Stimulated activated effector memory CD8-positive, alpha-beta T cell treated with anti-CD3 and anti-CD28 coated beads, Interleukin-12 subunit alpha, Interleukin-12 subunit beta, amount 100 ng/mL, for 72 hours (primary cell): ENCODE results near the gene PCBP3.
"Not testable (repeated sequence)": the region's sequence is repeated elsewhere in the genome, so short reads cannot be mapped to it uniquely, and the experiment has no call there.

Experiments used
- ATAC-seq: fragments of 150-1000 bp; cut with Tn5 transposase; 2 replicates; pipeline ENCODE4 v1.10.0; 2021
- DNase-seq, 2 donors: peaks; one replicate each; pipeline ENCODE4 v3.0.0; 2021 to 2022; ENCODE audit warnings: low spot score in 2 of 2
- H3K27ac Mint-ChIP-seq: one replicate; pipeline ENCODE4 v1.8.0; 2022; ENCODE audit warnings: mild to moderate bottlenecking, mixed read lengths
- H3K36me3 Mint-ChIP-seq: one replicate; pipeline ENCODE4 v1.8.0; 2022; ENCODE audit warnings: mild to moderate bottlenecking, mixed read lengths
- H3K4me1 Mint-ChIP-seq: one replicate; pipeline ENCODE4 v1.8.0; 2022; ENCODE audit warnings: mixed read lengths
- H3K4me3 Mint-ChIP-seq: one replicate; pipeline ENCODE4 v1.8.0; 2022; ENCODE audit warnings: mild to moderate bottlenecking, mixed read lengths
- H3K9me3 Mint-ChIP-seq: one replicate; pipeline ENCODE4 v1.8.0; 2022; ENCODE audit warnings: mixed read lengths

Gene PCBP3

DNA sequence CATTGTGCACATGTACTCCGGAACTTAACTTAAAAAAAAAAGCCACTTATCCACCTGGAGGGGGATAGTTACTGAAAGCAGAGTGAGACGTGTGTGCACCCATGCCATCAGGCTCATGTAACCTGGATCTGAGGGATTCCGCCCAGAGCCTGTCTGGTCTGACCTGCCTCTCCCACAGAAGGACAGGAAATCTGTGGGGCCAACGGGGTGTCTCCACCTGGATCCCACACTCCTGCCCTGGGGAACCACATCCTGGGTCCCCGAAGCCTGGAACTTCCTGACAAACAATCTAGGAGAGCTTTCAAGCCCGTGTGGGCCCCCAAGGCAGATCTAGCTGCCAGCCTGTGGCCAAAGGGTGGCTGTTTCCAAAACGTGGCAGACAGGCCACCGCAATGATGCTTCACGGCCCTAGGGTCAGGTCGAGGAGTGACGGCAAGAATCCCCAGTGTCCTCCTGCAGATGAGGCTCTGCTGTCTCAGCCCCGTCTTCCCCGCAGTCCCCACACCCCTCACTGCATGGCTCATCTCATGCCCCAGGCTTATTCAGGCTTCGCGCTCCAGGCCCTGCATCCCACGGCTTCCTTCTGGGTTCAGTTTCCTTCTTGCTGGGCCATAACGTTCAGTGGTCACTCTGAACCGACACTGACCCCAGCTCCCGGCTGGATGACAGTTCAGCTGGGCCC lies 21.0 kb upstream of the PCBP3 start:
- DNase-seq (no peak), ATAC-seq (no peak)
- no peak overlapping the region for H3K4me3 Mint-ChIP-seq
- H3K4me1 Mint-ChIP-seq = no peaks in the 10 kb centered on the region
- H3K9me3 Mint-ChIP-seq = no peaks in the 10 kb centered on the region
- H3K27ac Mint-ChIP-seq = no peak overlapping the region
- H3K36me3 Mint-ChIP-seq = no peaks in the 10 kb centered on the region

DNA sequence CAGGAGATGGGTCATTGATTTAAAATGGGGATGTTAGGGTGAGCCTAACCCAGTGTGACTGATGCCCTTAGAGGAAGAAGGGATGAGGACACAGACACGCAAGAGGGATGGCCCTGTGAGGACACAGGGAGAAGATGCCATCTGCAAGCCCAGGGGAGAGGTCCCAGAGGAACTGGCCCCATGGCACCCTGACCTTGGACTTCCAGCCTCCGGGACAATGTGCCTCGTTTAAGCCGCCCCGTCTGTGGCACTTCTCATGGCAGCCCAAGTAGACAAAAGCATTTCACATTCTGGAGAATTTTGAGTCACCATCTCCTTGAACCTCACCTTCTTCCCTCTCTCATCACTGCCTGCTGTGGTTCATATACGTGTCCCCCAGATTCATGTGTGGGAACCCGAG lies 20.1 kb upstream of the PCBP3 start:
- H3K9me3 Mint-ChIP-seq = no peaks in the 10 kb centered on the region
- H3K4me3 Mint-ChIP-seq = no peak overlapping the region
- DNase-seq = no peak
- no peak for ATAC-seq
- H3K4me1 Mint-ChIP-seq = no peaks in the 10 kb centered on the region
- H3K36me3 Mint-ChIP-seq = no peaks in the 10 kb centered on the region
- H3K27ac Mint-ChIP-seq = no peak overlapping the region

GRCh38 chr21:45626127-45626526 lies 17.4 kb upstream of the PCBP3 start:
- not testable (repeated sequence) for H3K27ac Mint-ChIP-seq, DNase-seq, H3K4me3 Mint-ChIP-seq, H3K4me1 Mint-ChIP-seq, ATAC-seq, H3K9me3 Mint-ChIP-seq, H3K36me3 Mint-ChIP-seq

DNA sequence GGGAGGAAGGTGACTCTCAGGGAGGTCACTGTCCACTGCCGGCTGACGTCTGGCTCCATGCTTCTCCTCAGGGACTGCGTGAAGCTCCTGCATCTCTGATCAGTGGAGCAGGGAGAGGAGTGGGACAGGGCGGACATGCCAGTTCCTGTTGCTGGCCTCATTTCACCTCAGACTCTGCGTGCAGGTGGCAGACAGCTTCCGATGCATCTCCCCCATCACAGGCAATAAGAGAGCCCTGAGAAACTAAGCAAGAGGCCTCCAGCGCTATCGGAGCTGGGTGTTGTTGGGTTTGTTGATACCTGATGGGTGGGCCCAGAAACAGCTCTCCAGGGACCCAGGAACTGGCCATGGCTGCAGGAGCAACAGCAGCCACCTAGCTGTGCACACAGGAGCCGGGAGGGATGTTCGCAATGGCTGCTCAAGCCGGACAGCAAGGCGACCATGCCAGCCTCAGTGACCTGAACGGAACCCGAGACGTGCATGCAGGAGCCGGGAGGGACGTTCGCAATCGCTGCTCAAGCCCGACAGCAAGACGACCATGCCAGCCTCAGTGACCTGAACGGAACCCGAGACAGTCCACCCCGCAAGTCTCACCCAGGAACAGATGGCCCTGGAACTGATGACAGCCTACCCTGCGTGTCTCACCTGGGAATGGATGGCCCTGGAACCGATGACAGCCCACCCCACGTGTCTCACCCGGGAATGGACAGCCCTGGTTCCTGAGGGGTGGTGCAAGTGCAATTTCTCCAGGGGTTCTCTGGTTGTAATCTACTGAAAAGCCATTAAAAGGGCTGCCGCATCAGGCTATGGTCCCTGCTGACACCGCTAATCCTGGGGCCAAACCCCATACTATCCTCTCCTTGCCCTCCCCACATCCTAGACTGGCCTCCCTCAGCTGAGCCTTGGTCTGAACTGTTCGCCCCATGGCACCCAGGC lies 14.2 kb upstream of the PCBP3 start:
- no peaks in the 10 kb centered on the region for H3K36me3 Mint-ChIP-seq
- no peak overlapping the region for H3K4me3 Mint-ChIP-seq
- no peaks in the 10 kb centered on the region for H3K4me1 Mint-ChIP-seq
- DNase-seq (no peak), ATAC-seq (peak; percentile 11)
- no peak overlapping the region for H3K27ac Mint-ChIP-seq
- no peaks in the 10 kb centered on the region for H3K9me3 Mint-ChIP-seq

DNA sequence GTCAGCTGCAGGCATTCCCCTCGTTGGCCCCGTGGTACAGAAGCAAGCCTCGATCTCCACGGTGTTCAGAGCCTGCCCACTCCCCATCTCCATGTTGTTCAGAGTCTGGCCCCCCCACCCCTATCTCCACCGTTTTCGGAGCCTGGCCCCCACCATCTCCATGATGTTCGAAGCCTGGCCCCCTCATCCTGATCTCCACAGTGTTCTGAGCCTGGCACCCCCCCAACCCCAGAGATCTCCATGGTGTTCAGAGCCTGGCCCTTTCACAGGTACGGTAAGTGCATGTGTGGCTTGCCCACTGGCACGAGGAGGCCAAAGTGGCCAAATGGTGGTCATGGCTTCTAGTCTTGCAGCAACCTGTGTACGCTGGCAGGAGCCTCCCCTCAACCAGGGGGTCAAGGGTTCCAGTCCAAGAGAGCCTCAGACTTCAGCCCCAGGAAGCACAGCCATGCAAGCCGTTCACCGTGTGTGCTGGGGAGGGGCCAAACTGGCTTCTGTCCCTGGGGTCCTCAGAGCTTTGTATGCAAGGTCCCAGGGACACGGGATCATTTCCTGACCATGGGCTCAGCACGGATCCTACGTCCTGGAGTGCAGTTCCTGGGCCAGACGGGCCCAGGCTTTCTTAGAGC lies 13.3 kb upstream of the PCBP3 start:
- DNase-seq (peak in 1 of 2 donors; percentile 0), ATAC-seq (peak; percentile 11)
- H3K27ac Mint-ChIP-seq = no peak overlapping the region
- no peaks in the 10 kb centered on the region for H3K36me3 Mint-ChIP-seq
- H3K4me1 Mint-ChIP-seq = no peaks in the 10 kb centered on the region
- no peaks in the 10 kb centered on the region for H3K9me3 Mint-ChIP-seq
- H3K4me3 Mint-ChIP-seq = no peak overlapping the region

DNA sequence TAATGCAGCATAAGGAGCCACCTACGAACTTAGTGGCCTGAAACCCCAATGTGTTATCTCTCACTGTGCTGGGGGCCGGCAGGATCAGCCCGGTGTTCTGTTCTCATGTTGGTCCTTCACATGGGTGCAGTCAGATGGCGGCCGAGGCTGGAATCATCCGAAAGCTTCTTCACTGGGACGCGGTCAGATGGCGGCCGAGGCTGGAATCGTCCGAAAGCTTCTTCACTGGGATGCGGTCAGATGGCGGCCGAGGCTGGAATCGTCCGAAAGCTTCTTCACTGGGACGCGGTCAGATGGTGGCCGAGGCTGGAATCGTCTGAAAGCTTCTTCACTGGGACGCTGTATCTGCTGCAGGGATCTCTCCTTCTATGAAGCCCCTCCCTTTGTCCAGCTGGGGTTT lies 12.6 kb upstream of the PCBP3 start:
- ATAC-seq = no peak
- Mint-ChIP-seq H3K4me1 (no peaks in the 10 kb centered on the region), H3K27ac (no peak overlapping the region)

DNA sequence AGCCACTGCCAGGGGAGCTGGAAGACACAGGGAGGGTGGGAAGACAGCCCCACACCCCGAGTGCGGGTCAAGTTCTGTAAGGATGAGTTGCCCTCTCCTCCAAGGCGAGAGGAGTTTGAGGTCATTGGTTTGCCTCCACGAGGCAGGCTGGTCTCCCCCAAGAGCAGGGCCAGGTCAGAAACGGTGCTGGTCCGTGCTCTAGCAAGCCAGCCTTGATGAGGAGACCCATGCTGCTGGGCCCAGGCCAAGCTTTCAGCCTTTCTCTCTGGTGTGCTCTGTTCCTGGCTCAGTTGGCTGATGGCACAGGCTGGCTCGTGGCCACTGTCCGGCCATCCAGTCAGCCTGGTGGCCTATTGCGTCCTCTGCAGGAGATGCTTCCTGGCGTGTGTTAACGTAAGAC lies 12.0 kb upstream of the PCBP3 start:
- no peaks in the 10 kb centered on the region for H3K4me1 Mint-ChIP-seq
- no peak overlapping the region for H3K4me3 Mint-ChIP-seq
- no peak overlapping the region for H3K27ac Mint-ChIP-seq
- ATAC-seq (no peak), DNase-seq (no peak)
- H3K36me3 Mint-ChIP-seq = no peaks in the 10 kb centered on the region
- H3K9me3 Mint-ChIP-seq = no peaks in the 10 kb centered on the region

More for the DNA sequence above, 12.6 kb upstream of the PCBP3 start:
- Mint-ChIP-seq H3K36me3 (no peaks in the 10 kb centered on the region), H3K4me3 (no peak overlapping the region), H3K9me3 (no peaks in the 10 kb centered on the region)
- DNase-seq = peak in 1 of 2 donors; percentile 0

DNA sequence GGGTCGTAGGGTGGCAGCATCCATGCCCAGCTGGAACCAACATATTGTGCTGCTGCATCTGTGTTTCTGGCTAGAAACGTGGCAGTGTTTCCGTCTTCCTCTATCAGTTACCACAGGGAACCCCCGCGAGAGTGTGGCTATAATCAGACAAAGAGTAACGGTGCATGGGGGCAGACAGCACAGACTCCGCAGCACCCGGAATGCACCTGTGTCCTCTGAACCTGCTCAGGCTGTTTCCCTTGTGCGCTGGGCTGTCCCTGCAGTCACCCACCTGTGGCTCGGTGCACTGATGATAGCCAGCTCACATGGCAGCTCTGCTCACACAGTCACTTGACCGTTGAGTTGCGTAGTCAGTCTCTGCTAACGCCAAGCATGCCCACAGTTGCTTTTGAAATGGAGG lies 11.4 kb upstream of the PCBP3 start:
- Mint-ChIP-seq H3K27ac (no peak overlapping the region), H3K9me3 (no peaks in the 10 kb centered on the region), H3K4me3 (no peak overlapping the region), H3K36me3 (no peaks in the 10 kb centered on the region), H3K4me1 (no peaks in the 10 kb centered on the region)
- no peak for DNase-seq
- ATAC-seq = no peak

- H3K36me3 Mint-ChIP-seq = no peaks in the 10 kb centered on the region
- ATAC-seq (no peak), DNase-seq (no peak)
- H3K27ac Mint-ChIP-seq = no peak overlapping the region
- H3K4me3 Mint-ChIP-seq = no peak overlapping the region
- H3K9me3 Mint-ChIP-seq = no peaks in the 10 kb centered on the region
- no peaks in the 10 kb centered on the region for H3K4me1 Mint-ChIP-seq
These were observed 10.8 kb upstream of the PCBP3 start for GRCh38 chr21:45632637-45633251.

DNA sequence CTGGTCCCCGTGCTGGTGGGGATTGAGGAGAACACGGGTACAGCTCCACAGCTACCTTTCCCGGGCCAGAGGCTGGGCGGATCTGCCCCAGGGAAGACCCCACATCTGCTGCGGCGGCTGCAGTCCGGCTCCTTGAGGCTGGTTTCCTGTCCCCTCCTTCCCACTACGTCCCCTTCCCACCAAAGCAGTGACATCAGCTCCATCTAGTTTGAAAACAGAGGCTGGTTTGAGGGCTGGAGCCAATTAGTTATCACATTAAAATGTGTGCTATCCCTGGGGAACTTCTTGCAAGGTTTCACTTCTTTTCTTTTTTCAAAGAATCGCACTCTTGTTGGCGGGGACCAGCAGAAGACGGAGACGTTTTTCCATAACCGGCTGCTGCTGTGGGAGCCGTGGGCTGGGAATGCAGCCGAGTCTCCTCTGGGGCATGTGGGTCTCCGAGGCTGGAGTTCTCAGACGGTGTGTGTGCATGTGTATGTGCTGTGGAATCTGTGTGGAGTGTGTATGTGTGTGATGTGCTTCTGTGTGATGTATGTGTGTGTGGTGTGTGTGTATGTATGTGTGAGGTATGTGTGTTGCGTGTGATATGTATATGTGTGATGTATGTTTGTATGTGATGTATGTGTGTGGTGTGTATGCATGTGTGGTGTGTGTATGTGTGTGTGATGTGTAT lies 8.9 kb upstream of the PCBP3 start:
- ATAC-seq (no peak), DNase-seq (no peak)
- H3K4me1 Mint-ChIP-seq = no peaks in the 10 kb centered on the region
- no peaks in the 10 kb centered on the region for H3K9me3 Mint-ChIP-seq
- H3K36me3 Mint-ChIP-seq = no peaks in the 10 kb centered on the region
- no peak overlapping the region for H3K27ac Mint-ChIP-seq
- H3K4me3 Mint-ChIP-seq = no peak overlapping the region

- no peak for ATAC-seq
- H3K4me3 Mint-ChIP-seq = no peak overlapping the region
- H3K9me3 Mint-ChIP-seq = no peaks in the 10 kb centered on the region
- H3K4me1 Mint-ChIP-seq = no peaks in the 10 kb centered on the region
- no peak overlapping the region for H3K27ac Mint-ChIP-seq
- peak in 1 of 2 donors; percentile 7 for DNase-seq
- no peaks in the 10 kb centered on the region for H3K36me3 Mint-ChIP-seq
These were observed 8.0 kb upstream of the PCBP3 start for GRCh38 chr21:45635271-45636151.

GRCh38 chr21:45636459-45636858 lies 7.1 kb upstream of the PCBP3 start:
- Mint-ChIP-seq H3K27ac (no peak overlapping the region), H3K36me3 (no peaks in the 10 kb centered on the region), H3K4me1 (no peaks in the 10 kb centered on the region), H3K9me3 (no peaks in the 10 kb centered on the region), H3K4me3 (no peak overlapping the region)
- DNase-seq (no peak), ATAC-seq (no peak)

- H3K4me3 Mint-ChIP-seq = no peak overlapping the region
- H3K4me1 Mint-ChIP-seq = no peaks in the 10 kb centered on the region
- no peak overlapping the region for H3K27ac Mint-ChIP-seq
- H3K9me3 Mint-ChIP-seq = no peaks in the 10 kb centered on the region
- DNase-seq = peak in 1 of 2 donors; percentile 45
- H3K36me3 Mint-ChIP-seq = no peaks in the 10 kb centered on the region
- ATAC-seq = no peak
These were observed 6.4 kb upstream of the PCBP3 start for GRCh38 chr21:45636951-45637646.

GRCh38 chr21:45637883-45638282 lies 5.6 kb upstream of the PCBP3 start:
- no peak for ATAC-seq

More at GRCh38 chr21:45637883-45638282, 5.6 kb upstream of the PCBP3 start:
- H3K4me1 Mint-ChIP-seq = no peaks in the 10 kb centered on the region
- H3K36me3 Mint-ChIP-seq = no peaks in the 10 kb centered on the region
- peak in 1 of 2 donors; percentile 39 for DNase-seq
- no peak overlapping the region for H3K4me3 Mint-ChIP-seq
- no peaks in the 10 kb centered on the region for H3K9me3 Mint-ChIP-seq
- H3K27ac Mint-ChIP-seq = no peak overlapping the region
